SJSA1 (cell line): ENCODE data around the gene CHTF18. TPM values are rescaled to one million over a fixed set of nuclear protein-coding genes. Genes with fewer than 3 reads are reported as not detected.

ENCODE experiments used
- DNase-seq, 2 experiments: peaks; one replicate each; pipeline ENCODE4 v3.0.0-alpha.2; 2015 to 2020; ENCODE audit warnings: low spot score in 2 of 2, low read depth in 1 of 2
- H3K27ac ChIP-seq: fragments of 250-450 bp; sonication (Bioruptor Pico); 2 replicates; pipeline ENCODE4 v1.5.1; 2020; ENCODE audit warnings: mild to moderate bottlenecking, moderate library complexity
- H3K27me3 ChIP-seq: fragments of 250-450 bp; sonication (Bioruptor Pico); replicated peaks from 2 replicates; pipeline ENCODE4 v1.5.1; 2020; ENCODE audit warnings: mild to moderate bottlenecking, moderate library complexity
- H3K36me3 ChIP-seq: fragments of 250-450 bp; sonication (Bioruptor Pico); 2 replicates; pipeline ENCODE4 v1.5.1; 2020; ENCODE audit warnings: mild to moderate bottlenecking
- H3K4me1 ChIP-seq: fragments of 250-450 bp; sonication (Bioruptor Pico); replicated peaks from 2 replicates; pipeline ENCODE4 v1.6.1; 2021; ENCODE audit warnings: mild to moderate bottlenecking
- H3K4me3 ChIP-seq: fragments of 250-450 bp; sonication (Bioruptor Pico); 2 replicates; pipeline ENCODE4 v1.5.1; 2020; ENCODE audit warnings: mild to moderate bottlenecking
- H3K9me3 ChIP-seq: fragments of 250-450 bp; sonication (Bioruptor Pico); replicated peaks from 2 replicates; pipeline ENCODE4 v1.5.1; 2020; ENCODE audit warnings: mild to moderate bottlenecking
- total RNA-seq: library from RNA; depleted of rRNA; stranded (reverse); fragments of >200 nt; shearing (Covaris generic); gene quantifications from 2 replicates; pipeline ENCODE4 v1.2.3, GENCODE V29; 2014

CHTF18 gene
- total RNA-seq, 1 experiment from 2014 or later: 30.6 TPM

DNA sequence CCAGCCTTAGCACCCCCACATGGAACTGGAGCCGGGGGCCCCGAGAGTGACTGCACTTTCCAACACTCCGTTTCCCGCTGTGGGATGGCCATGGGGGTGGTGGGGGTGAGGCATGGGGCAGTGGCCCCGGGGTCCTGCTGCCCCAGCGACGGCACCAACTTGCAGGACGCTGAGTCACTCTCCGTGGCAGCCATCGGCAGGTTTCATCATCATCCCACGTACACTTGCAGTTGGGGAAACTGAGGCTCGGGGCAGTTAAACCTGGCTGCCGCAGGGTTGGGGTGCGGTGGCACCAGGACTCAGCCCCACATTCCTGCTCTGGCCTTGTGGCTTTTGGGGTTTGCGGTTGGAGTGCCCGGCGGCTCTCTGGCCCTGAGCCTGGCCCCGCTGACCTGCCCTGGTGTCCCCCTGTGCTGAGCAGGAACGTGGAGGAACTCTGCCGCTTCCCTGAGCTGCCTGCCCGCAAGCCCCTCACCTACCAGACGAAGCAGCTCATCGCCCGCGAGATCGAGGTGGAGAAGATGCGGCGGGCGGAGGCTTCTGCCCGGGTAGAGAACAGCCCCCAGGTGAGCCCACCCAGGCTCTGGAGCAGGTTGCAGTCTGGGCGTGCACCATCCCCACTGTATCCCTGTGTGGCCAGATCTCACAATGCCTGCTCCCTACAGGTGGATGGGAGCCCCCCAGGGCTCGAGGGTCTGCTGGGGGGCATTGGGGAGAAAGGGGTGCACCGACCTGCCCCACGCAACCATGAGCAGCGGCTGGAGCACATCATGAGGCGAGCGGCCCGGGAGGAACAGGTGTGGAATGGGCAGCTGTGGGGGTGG is 8.1 kb downstream of the CHTF18 start:
- no peak for DNase-seq
- H3K9me3 ChIP-seq: no peaks in the 10 kb centered on the region
- no peak overlapping the region for H3K4me3 ChIP-seq
- H3K27me3 ChIP-seq: peaks cover 21% of the 10 kb centered on the region
- no peaks in the 10 kb centered on the region for H3K4me1 ChIP-seq
- peaks cover 31% of the 10 kb centered on the region for H3K36me3 ChIP-seq
- H3K27ac ChIP-seq: no peak overlapping the region

DNA sequence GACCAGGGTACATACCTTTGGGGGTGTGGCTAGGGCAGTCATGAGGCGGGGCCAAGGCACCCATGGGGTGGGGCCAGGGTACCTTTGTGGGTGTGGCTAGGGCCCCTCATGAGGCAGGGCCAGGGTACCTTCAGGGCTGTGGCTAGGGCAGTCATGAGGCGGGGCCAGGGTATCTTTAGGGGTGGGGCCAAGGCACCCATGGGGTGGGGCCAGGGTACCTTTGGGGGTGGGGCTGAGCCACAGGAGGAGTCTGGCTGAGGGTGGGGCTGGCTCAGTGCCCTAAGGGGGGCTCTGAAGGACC is 8.7 kb downstream of the CHTF18 start:
- no peak overlapping the region for H3K4me3 ChIP-seq
- peaks cover 25% of the 10 kb centered on the region for H3K36me3 ChIP-seq
- H3K4me1 ChIP-seq: no peaks in the 10 kb centered on the region
- no peak for DNase-seq
- H3K27ac ChIP-seq: no peak overlapping the region
- H3K27me3 ChIP-seq: peaks cover 26% of the 10 kb centered on the region
- no peaks in the 10 kb centered on the region for H3K9me3 ChIP-seq

DNA sequence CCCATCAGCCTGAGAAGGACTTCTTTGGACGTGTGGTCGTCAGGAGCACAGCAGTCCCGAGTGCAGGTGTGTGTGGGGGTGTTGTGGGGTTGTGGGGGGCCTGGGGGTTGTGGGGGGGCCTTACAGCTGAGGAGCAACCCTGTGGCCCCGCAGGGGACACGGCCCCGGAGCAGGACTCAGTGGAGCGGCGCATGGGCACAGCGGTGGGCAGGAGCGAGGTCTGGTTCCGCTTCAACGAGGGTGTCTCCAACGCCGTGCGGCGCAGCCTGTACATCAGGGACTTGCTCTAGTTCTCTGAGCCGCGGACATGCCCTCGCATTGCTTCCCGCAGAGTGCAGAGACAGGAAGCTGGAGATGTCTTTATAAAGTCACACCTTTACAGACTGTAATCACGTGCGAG is 9.3 kb downstream of the CHTF18 start:
- Histone ChIP-seq H3K27ac (no peak overlapping the region), H3K9me3 (no peaks in the 10 kb centered on the region), H3K4me1 (no peaks in the 10 kb centered on the region), H3K36me3 (peaks cover 19% of the 10 kb centered on the region), H3K4me3 (no peak overlapping the region), H3K27me3 (peaks cover 33% of the 10 kb centered on the region)
- DNase-seq: no peak

DNA sequence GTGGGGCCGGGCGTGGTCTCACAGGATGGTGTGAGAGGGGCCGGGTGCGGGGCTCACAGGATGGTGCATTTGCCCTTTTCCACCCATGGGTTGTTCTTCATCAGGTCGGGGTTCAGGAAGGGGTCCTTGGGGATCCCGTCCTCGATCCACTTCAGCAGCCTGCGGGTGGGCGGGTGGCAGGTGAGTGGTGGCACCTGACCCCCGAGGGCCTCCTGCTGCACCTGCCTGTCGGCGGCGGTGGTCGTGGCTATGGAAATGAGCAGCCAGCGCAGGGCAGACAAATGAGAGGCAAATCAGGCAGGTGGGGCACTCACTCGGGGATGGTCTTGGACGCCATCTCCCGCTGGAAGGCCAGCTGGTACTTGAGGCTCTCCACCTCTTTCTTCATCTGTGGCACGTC is 10.2 kb downstream of the CHTF18 start:
- Histone ChIP-seq H3K9me3 (no peaks in the 10 kb centered on the region), H3K36me3 (peaks cover 17% of the 10 kb centered on the region), H3K4me3 (no peak overlapping the region), H3K4me1 (no peaks in the 10 kb centered on the region), H3K27me3 (peaks cover 42% of the 10 kb centered on the region), H3K27ac (no peak overlapping the region)
- no peak for DNase-seq

DNA sequence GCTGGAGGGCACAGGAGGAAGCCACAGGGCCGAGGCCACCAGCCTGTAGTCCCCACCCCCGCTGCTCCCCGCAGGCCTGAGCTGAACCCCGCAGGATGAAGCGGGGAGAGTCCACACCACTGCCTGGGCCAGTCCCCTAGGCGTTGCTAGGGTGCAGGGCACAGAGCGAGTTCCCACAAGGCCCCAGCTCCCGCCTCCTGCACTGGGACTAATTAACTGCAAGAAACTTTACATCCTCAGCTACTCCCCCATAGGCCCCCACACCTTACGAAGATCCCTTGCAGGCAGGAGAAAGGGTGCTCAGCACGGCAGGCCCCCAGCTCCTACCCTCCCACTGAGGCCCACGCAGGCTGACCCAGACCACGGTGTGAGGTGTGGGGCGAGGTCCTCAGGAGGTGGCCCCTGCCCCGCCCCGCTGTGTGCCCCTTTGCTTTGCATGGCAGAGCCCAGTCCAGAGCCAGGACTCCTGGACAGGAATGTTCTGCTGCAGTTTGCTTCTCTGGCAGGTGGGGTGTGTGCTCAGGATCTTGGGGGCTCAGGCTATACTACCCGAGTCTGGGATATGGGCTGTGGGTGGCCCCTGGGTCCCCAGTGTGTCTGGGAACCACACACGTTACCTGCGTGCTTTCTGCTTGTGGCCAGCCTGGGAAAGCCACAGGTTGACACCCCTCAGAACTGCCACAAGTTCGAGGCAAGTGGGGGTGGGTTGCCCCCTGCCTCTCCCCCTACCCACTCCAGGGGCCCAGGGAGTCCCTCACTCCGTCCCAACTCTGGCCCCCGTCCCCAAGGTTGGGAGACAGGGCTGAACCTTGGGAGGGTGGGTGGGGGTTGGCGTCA is 10.9 kb downstream of the CHTF18 start:
- peaks cover 45% of the 10 kb centered on the region for H3K27me3 ChIP-seq
- H3K27ac ChIP-seq: no peak overlapping the region
- H3K4me3 ChIP-seq: no peak overlapping the region
- no peak for DNase-seq
- no peaks in the 10 kb centered on the region for H3K4me1 ChIP-seq
- peaks cover 14% of the 10 kb centered on the region for H3K36me3 ChIP-seq
- H3K9me3 ChIP-seq: no peaks in the 10 kb centered on the region

DNA sequence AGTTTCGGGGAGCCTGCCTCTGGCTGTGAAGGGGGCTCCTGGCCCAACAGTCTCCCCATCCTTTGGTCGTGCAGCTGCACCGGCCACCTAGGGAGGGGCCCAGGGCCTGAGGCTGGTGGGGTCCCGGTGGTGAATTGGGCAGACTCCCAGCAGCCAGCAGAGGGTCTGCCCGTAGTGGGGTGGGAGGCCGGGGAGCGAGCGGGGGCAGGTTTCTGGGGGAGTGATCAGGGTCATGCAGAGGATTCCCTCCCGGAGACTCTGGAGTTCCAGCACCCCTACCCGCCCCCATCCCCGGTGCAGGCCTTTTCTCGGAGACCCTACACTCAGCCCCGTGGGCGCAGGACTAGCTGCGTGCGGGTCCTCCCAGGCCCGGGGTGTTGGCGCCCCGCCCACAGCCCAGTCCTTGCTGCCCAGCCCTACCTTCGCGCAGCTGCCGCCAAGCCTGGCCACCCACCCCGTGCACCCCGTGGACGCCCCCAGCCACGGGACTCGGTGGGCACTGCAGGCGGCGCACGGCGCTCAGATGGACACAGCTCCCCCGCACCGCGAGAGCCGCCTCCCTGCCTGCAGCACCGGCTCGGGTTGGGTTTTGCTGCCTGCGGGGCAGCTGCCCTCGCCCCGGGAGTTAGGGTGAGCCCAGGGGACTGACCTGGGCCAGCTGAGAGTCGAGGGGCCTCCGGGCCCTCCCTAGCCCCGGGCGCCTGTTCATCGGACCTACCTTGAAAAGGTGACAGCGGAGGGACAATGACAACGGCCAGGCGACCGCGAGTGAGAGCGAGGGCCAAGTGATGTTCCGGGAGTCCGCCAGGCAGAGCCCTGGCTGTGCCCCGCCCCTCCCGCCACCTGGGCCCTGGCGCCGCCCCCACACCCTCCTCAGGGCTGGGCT is 11.8 kb downstream of the CHTF18 start, which contains the start of gene GNG13:
Gene GNG13, minus strand, starts transcription at position 787 of the 886 bp plus-strand sequence. CDS start 1,657 bp downstream, outside the sequence.
- no peaks in the 10 kb centered on the region for H3K9me3 ChIP-seq
- H3K4me1 ChIP-seq: no peaks in the 10 kb centered on the region
- H3K27ac ChIP-seq: no peak within 1 kb of the TSS
- peaks cover 50% of the 10 kb centered on the region for H3K27me3 ChIP-seq
- no peak for DNase-seq
- peaks cover 11% of the 10 kb centered on the region for H3K36me3 ChIP-seq
- no peak within 1 kb of the TSS for H3K4me3 ChIP-seq

DNA sequence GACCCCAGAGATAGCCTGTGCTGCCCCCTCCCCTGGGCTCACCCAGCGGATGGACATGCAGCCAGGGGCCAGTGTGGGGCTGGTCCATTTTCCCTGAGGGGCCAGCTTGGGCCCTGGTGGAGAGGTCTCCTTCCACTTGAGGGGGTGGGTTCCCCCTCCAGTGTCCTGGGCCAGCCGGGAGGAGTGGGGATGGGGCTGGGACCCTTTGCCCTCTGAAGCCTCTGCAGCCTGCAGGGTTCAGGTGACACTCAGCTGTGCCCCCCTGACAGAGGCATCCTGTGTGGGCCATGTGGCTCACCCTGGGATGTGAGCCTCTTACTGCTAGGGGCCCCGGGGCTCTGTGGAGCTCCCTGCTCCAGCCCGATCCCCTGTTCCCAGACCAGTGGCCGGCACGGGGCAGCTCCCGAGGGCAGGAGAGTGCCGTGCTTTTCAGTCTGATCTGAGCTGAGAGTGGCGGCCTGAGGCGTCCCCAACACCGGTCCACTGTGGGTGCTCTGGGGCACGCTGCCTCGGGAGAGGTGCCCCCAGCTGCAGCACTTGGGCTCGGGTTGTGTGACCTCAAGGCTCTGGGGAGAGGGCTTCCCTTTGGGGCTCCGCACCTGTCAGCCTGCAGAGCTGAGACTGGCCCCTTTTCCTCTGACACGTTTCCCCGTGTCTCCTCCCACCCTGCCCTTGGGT is 12.6 kb downstream of the CHTF18 start:
- DNase-seq: no peak
- H3K27ac ChIP-seq: no peak overlapping the region
- H3K27me3 ChIP-seq: peaks cover 50% of the 10 kb centered on the region
- no peak overlapping the region for H3K4me3 ChIP-seq
- H3K9me3 ChIP-seq: no peaks in the 10 kb centered on the region
- H3K36me3 ChIP-seq: peaks cover 8% of the 10 kb centered on the region
- no peaks in the 10 kb centered on the region for H3K4me1 ChIP-seq

DNA sequence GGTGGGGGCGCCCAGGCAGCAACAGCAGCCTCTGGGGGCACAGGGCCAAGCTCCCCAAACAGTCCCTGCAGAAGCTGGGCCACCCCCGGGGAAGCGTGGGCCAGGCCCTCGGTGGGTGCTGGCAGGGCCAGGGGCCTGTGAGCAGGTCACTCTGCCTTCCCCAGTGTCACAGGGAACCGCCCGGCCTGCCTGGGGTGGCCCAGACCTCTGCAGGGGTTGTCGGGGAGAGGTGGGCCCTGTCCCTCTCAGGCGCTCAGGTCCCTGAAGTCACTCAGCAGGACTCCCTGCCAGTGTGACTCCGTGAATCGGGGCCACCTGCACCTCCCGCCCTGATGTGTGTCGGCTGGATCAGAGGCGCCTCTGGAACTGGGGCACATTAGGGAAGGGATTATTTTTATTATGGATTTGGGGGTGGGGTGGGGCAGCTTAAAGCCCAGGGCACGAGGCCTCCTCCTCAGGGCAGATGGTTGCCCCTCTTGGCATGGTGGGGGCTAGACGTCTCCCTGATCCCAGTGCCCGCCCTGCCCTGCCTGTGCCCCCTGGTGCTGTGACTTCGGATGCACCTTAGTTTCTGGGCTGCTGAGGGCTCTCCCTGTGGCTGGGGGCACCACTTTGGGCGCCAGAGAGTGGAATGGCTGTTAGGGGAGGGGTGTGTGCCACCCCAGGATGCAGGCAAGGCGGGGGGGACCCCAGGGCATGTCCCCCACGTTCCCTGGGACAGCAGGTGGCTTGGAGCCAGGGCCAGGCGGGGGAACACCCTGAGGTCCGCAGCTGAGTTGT is 13.4 kb downstream of the CHTF18 start:
- H3K27ac ChIP-seq: no peak overlapping the region
- no peak for DNase-seq
- peaks cover 3% of the 10 kb centered on the region; the same call in 1 of the 2 replicates for H3K4me1 ChIP-seq
- no peaks in the 10 kb centered on the region for H3K9me3 ChIP-seq
- peaks cover 50% of the 10 kb centered on the region for H3K27me3 ChIP-seq
- peaks cover 2% of the 10 kb centered on the region for H3K36me3 ChIP-seq
- H3K4me3 ChIP-seq: no peak overlapping the region

DNA sequence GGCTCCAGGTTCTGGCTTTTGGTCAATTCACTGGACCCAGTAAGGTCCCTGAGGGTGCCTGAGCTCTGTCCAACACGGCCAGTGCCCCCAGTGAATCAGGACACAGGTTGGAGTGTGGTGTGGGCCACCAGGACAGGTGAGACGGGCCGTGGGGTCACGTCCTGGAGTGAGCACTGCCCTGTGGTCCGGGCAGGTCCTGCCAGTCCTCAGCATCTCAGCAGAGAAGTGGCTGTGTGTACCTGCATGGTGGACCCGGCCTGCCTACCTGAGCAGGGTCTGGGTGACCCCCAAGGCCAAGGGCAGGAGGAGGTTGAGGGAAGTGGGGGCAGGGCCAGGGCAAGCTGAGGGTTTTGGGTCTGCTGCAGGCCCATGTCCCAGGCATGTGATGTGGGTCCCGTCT is 14.0 kb downstream of the CHTF18 start:
- no peak for DNase-seq
- H3K36me3 ChIP-seq: peaks cover 4% of the 10 kb centered on the region; the same call in 1 of the 2 replicates
- no peaks in the 10 kb centered on the region for H3K9me3 ChIP-seq
- peaks cover 50% of the 10 kb centered on the region for H3K27me3 ChIP-seq
- H3K4me3 ChIP-seq: no peak overlapping the region
- H3K4me1 ChIP-seq: peaks cover 7% of the 10 kb centered on the region; the same call in 1 of the 2 replicates
- no peak overlapping the region for H3K27ac ChIP-seq

DNA sequence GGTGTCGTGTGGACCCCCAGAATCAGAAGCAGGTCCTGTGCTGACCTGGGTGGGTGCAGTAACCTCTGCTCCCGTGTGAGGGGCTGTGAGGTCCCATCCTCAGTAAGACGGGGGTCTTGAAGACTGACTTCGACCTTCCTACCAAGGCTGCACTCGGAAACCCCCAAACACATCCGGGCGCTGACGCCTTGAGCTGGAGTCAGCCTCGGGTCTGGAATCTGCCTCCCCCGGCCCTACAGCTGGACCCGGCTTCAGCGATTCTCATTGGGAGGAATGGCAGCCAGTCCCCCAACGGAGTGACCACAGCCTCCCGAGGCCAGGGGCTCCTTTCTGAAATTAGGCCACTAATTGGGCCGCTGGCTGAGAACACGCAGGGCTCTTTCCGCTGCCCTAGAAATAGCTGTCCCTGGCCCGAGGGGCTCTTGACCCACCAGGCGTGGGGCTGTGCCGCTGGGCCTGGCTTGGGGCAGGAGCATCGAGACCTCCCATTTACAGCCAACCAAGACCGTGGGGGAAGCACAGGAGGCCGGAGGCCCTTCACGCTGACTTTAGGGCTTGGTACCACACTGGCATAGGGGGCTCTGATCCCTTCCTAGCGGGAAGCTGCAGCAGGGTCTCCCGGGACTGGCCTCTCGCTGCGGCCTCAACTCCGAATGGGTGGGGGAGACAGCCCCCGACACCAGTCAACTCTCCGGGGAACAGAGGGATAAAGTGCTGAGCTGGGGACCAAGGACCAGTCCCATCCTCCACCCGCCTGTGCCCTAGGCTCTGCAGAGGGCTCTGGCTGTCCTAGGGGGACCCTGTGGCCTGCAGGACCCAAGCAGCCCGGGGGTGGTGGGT is 14.7 kb downstream of the CHTF18 start:
- Histone ChIP-seq H3K27ac (no peak overlapping the region), H3K36me3 (peaks cover 5% of the 10 kb centered on the region; the same call in 1 of the 2 replicates), H3K27me3 (peaks cover 50% of the 10 kb centered on the region), H3K4me1 (peaks cover 10% of the 10 kb centered on the region), H3K9me3 (no peaks in the 10 kb centered on the region), H3K4me3 (no peak overlapping the region)
- no peak for DNase-seq

DNA sequence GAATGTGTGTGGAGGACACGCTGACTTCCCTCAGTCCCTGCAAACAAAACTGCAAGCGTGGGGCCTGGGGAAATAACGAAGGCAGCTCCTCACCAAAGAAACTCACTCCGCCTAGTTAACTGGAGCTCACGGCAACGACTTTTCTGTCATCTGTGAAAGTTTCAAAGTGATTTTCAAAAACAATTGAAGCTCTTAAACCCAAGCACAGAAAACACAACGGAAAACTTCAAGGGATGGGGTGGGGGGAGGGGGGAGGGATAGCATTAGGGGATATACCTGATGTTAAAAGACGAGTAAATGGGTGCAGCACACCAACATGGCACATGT is 15.3 kb downstream of the CHTF18 start:
- Histone ChIP-seq H3K4me1 (peaks cover 13% of the 10 kb centered on the region), H3K36me3 (peaks cover 5% of the 10 kb centered on the region; the same call in 1 of the 2 replicates), H3K27me3 (peaks cover 50% of the 10 kb centered on the region), H3K27ac (no peak overlapping the region), H3K9me3 (no peaks in the 10 kb centered on the region), H3K4me3 (no peak overlapping the region)
- DNase-seq: no peak
